Mucosa of stomach (tissue), 1 donor: ENCODE results near the gene PITPNB.
A peak's percentile ranks its signal among the peaks of the same experiment; 100 is the strongest.

Experiments used
- H3K27me3 ChIP-seq: one replicate; pipeline ENCODE4 v1.7.0; 2013; ENCODE audit warnings: mild to moderate bottlenecking, low read length; ENCODE audit not compliant: control insufficient read depth, insufficient read depth
- H3K36me3 ChIP-seq: one replicate; pipeline ENCODE4 v1.7.0; 2013; ENCODE audit warnings: low read length; ENCODE audit not compliant: control insufficient read depth, insufficient read depth
- H3K4me1 ChIP-seq: one replicate; pipeline ENCODE4 v1.7.0; 2013; ENCODE audit warnings: mild to moderate bottlenecking, low read length; ENCODE audit not compliant: control insufficient read depth, insufficient read depth
- H3K4me3 ChIP-seq: one replicate; pipeline ENCODE4 v1.7.0; 2013; ENCODE audit warnings: low read length
- H3K9ac ChIP-seq: one replicate; pipeline ENCODE4 v1.7.0; 2013; ENCODE audit warnings: mild to moderate bottlenecking, low read length, moderate library complexity
- H3K9me3 ChIP-seq: one replicate; pipeline ENCODE4 v1.7.0; 2013; ENCODE audit warnings: mild to moderate bottlenecking, low read length, moderate library complexity; ENCODE audit not compliant: control insufficient read depth
- donor health status: Pancreatic carcinoma.

PITPNB gene

GRCh38 chr22:27941143-27941542 lies 22.1 kb upstream of the PITPNB start:
- Histone ChIP-seq H3K4me1 (no peaks in the 10 kb centered on the region), H3K4me3 (no peak overlapping the region), H3K27me3 (no peaks in the 10 kb centered on the region), H3K9me3 (no peaks in the 10 kb centered on the region), H3K36me3 (no peaks in the 10 kb centered on the region), H3K9ac (no peak overlapping the region)

- Histone ChIP-seq H3K27me3 (no peaks in the 10 kb centered on the region), H3K9me3 (no peaks in the 10 kb centered on the region), H3K4me3 (no peak overlapping the region), H3K9ac (no peak overlapping the region), H3K4me1 (no peaks in the 10 kb centered on the region), H3K36me3 (no peaks in the 10 kb centered on the region)
These were observed 18.4 kb upstream of the PITPNB start for GRCh38 chr22:27937453-27937852.

- H3K9ac ChIP-seq = no peak overlapping the region
- no peaks in the 10 kb centered on the region for H3K27me3 ChIP-seq
- H3K36me3 ChIP-seq = no peaks in the 10 kb centered on the region
- H3K4me1 ChIP-seq = no peaks in the 10 kb centered on the region
- no peak overlapping the region for H3K4me3 ChIP-seq
- no peaks in the 10 kb centered on the region for H3K9me3 ChIP-seq
These were observed 16.8 kb upstream of the PITPNB start for GRCh38 chr22:27935897-27936296.

- Histone ChIP-seq H3K4me1 (no peaks in the 10 kb centered on the region), H3K4me3 (no peak overlapping the region), H3K9me3 (no peaks in the 10 kb centered on the region), H3K9ac (no peak overlapping the region), H3K36me3 (no peaks in the 10 kb centered on the region), H3K27me3 (no peaks in the 10 kb centered on the region)
These were observed 15.0 kb upstream of the PITPNB start for GRCh38 chr22:27934069-27934468.

GRCh38 chr22:27933186-27933983 lies 14.3 kb upstream of the PITPNB start:
- Histone ChIP-seq H3K36me3 (no peaks in the 10 kb centered on the region), H3K27me3 (no peaks in the 10 kb centered on the region), H3K9ac (peak overlapping the region; percentile 22), H3K9me3 (no peaks in the 10 kb centered on the region), H3K4me1 (no peaks in the 10 kb centered on the region), H3K4me3 (no peak overlapping the region)

- no peak overlapping the region for H3K4me3 ChIP-seq
- H3K36me3 ChIP-seq = no peaks in the 10 kb centered on the region
- no peaks in the 10 kb centered on the region for H3K27me3 ChIP-seq
- no peak overlapping the region for H3K9ac ChIP-seq
- H3K9me3 ChIP-seq = no peaks in the 10 kb centered on the region
- H3K4me1 ChIP-seq = no peaks in the 10 kb centered on the region
These were observed 11.4 kb upstream of the PITPNB start for GRCh38 chr22:27930331-27931060.

- H3K4me1 ChIP-seq = no peaks in the 10 kb centered on the region
- no peaks in the 10 kb centered on the region for H3K9me3 ChIP-seq
- H3K9ac ChIP-seq = no peak overlapping the region
- H3K4me3 ChIP-seq = no peak overlapping the region
- no peaks in the 10 kb centered on the region for H3K27me3 ChIP-seq
- no peaks in the 10 kb centered on the region for H3K36me3 ChIP-seq
These were observed 8.6 kb upstream of the PITPNB start for GRCh38 chr22:27927608-27928007.

- Histone ChIP-seq H3K4me1 (peaks cover 2% of the 10 kb centered on the region), H3K27me3 (no peaks in the 10 kb centered on the region), H3K9ac (no peak overlapping the region), H3K4me3 (no peak overlapping the region), H3K9me3 (no peaks in the 10 kb centered on the region), H3K36me3 (no peaks in the 10 kb centered on the region)
These were observed 6.3 kb upstream of the PITPNB start for GRCh38 chr22:27925331-27925730.

GRCh38 chr22:27919942-27920755 lies 1.1 kb upstream of the PITPNB start:
- peaks cover 7% of the 10 kb centered on the region for H3K4me1 ChIP-seq
- H3K9ac ChIP-seq = peak overlapping the region; percentile 95
- no peaks in the 10 kb centered on the region for H3K27me3 ChIP-seq
- H3K36me3 ChIP-seq = no peaks in the 10 kb centered on the region
- H3K4me3 ChIP-seq = peak overlapping the region; percentile 98
- H3K9me3 ChIP-seq = no peaks in the 10 kb centered on the region

- no peaks in the 10 kb centered on the region for H3K9me3 ChIP-seq
- peak overlapping the region; percentile 75 for H3K9ac ChIP-seq
- peak overlapping the region; percentile 33 for H3K4me3 ChIP-seq
- H3K27me3 ChIP-seq = no peaks in the 10 kb centered on the region
- no peaks in the 10 kb centered on the region for H3K36me3 ChIP-seq
- H3K4me1 ChIP-seq = peaks cover 12% of the 10 kb centered on the region
These were observed 475 bp downstream of the PITPNB start for GRCh38 chr22:27918341-27919221.

GRCh38 chr22:27915986-27916385 lies 3.1 kb downstream of the PITPNB start:
- Histone ChIP-seq H3K27me3 (no peaks in the 10 kb centered on the region), H3K9ac (no peak overlapping the region), H3K36me3 (no peaks in the 10 kb centered on the region), H3K4me1 (peaks cover 20% of the 10 kb centered on the region), H3K9me3 (no peaks in the 10 kb centered on the region), H3K4me3 (no peak overlapping the region)
